Measurements from ENCODE around the gene ABCD1. TPM values are rescaled to one million over a fixed set of nuclear protein-coding genes. Genes with fewer than 3 reads are reported as not detected.
"Not testable (repeated sequence)": the region's sequence is repeated elsewhere in the genome, so short reads cannot be mapped to it uniquely, and the experiment has no call there.

The ABCD1 gene
- total RNA-seq, 2 donors from 2014 or later: 9.7 to 97.8 TPM

- DNase-seq (ENCODE audit: low spot score): no peak
- no peak overlapping the region for H3K27ac ChIP-seq
- no peaks in the 10 kb centered on the region for H3K4me1 ChIP-seq (replicated peaks)
- TF ChIP-seq POLR2AphosphoS5 (IDR thresholded peaks at IDR 0.05): no peak
- no peak for TF ChIP-seq POLR2A (IDR thresholded peaks at IDR 0.05)
- no peak for TF ChIP-seq CTCF (IDR thresholded peaks at IDR 0.05)
- no peaks in the 10 kb centered on the region for H3K27me3 ChIP-seq (replicated peaks; ENCODE audit: insufficient read depth)
- intact Hi-C loops (cut with DNase I): no loop called here
- H3K4me3 ChIP-seq: no peak overlapping the region
- no peaks in the 10 kb centered on the region for H3K9me3 ChIP-seq
- no peaks in the 10 kb centered on the region for H3K36me3 ChIP-seq
- WGBS: 90% methylated on average over 3 of the region's 3 CpGs
Measured at GRCh38 chrX:153746359-153746758, 21.7 kb downstream of the ABCD1 start.

GRCh38 chrX:153746991-153747390 lies 22.3 kb downstream of the ABCD1 start:
- H3K4me1 ChIP-seq (replicated peaks); H3K36me3 ChIP-seq; intact Hi-C loops (cut with DNase I); DNase-seq (ENCODE audit: low spot score); H3K27ac ChIP-seq; H3K9me3 ChIP-seq; H3K4me3 ChIP-seq; H3K27me3 ChIP-seq (replicated peaks; ENCODE audit: insufficient read depth): not testable (repeated sequence)
- 66% methylated on average over 6 of the region's 6 CpGs for WGBS

GRCh38 chrX:153749017-153749416 lies 24.4 kb downstream of the ABCD1 start:
- DNase-seq (ENCODE audit: low spot score); H3K9me3 ChIP-seq; H3K4me3 ChIP-seq; H3K4me1 ChIP-seq (replicated peaks); H3K36me3 ChIP-seq; H3K27me3 ChIP-seq (replicated peaks; ENCODE audit: insufficient read depth); intact Hi-C loops (cut with DNase I); H3K27ac ChIP-seq: not testable (repeated sequence)
- WGBS: 90% methylated on average over 6 of the region's 7 CpGs

- H3K4me1 ChIP-seq (replicated peaks): no peaks in the 10 kb centered on the region
- H3K27me3 ChIP-seq (replicated peaks; ENCODE audit: insufficient read depth): no peaks in the 10 kb centered on the region
- no peaks in the 10 kb centered on the region for H3K36me3 ChIP-seq
- TF ChIP-seq CTCF (IDR thresholded peaks at IDR 0.05) (no peak), POLR2A (IDR thresholded peaks at IDR 0.05) (no peak), POLR2AphosphoS5 (IDR thresholded peaks at IDR 0.05) (no peak)
- intact Hi-C loops (cut with DNase I): no loop called here
- WGBS: 77% methylated on average over 10 of the region's 12 CpGs
- no peak overlapping the region for H3K4me3 ChIP-seq
- no peak for DNase-seq (ENCODE audit: low spot score)
- no peaks in the 10 kb centered on the region for H3K9me3 ChIP-seq
- no peak overlapping the region for H3K27ac ChIP-seq
Measured at GRCh38 chrX:153750127-153750774, 25.6 kb downstream of the ABCD1 start.

GRCh38 chrX:153755136-153755535 lies 30.5 kb downstream of the ABCD1 start:
- intact Hi-C loops (cut with DNase I): no loop called here
- TF ChIP-seq POLR2AphosphoS5 (IDR thresholded peaks at IDR 0.05): no peak
- no peak for TF ChIP-seq POLR2A (IDR thresholded peaks at IDR 0.05)
- no peak for TF ChIP-seq CTCF (IDR thresholded peaks at IDR 0.05)
- no peak for DNase-seq (ENCODE audit: low spot score)
- WGBS: 94% methylated on average over 1 of the region's 1 CpG
- H3K27ac ChIP-seq: no peak overlapping the region
- H3K27me3 ChIP-seq (replicated peaks; ENCODE audit: insufficient read depth): no peaks in the 10 kb centered on the region
- H3K4me1 ChIP-seq (replicated peaks): no peaks in the 10 kb centered on the region
- H3K36me3 ChIP-seq: no peaks in the 10 kb centered on the region
- no peak overlapping the region for H3K4me3 ChIP-seq
- no peaks in the 10 kb centered on the region for H3K9me3 ChIP-seq

- no peaks in the 10 kb centered on the region for H3K4me1 ChIP-seq (replicated peaks)
- no peak overlapping the region for H3K4me3 ChIP-seq
- intact Hi-C loops (cut with DNase I): loop anchor here (5.0 kb wide), 1 partner anchor 185 kb away; no protein-coding TSS in a partner anchor
- H3K27me3 ChIP-seq (replicated peaks; ENCODE audit: insufficient read depth): no peaks in the 10 kb centered on the region
- no peak overlapping the region for H3K27ac ChIP-seq
- DNase-seq (ENCODE audit: low spot score): no peak
- 84% methylated on average over 15 of the region's 15 CpGs for WGBS
- no peaks in the 10 kb centered on the region for H3K36me3 ChIP-seq
- TF ChIP-seq POLR2AphosphoS5 (IDR thresholded peaks at IDR 0.05) (no peak), CTCF (IDR thresholded peaks at IDR 0.05) (no peak), POLR2A (IDR thresholded peaks at IDR 0.05) (no peak)
- no peaks in the 10 kb centered on the region for H3K9me3 ChIP-seq
Measured at GRCh38 chrX:153761863-153762262, 37.2 kb downstream of the ABCD1 start.
